Measurements from ENCODE around the gene MCM9.

DNA sequence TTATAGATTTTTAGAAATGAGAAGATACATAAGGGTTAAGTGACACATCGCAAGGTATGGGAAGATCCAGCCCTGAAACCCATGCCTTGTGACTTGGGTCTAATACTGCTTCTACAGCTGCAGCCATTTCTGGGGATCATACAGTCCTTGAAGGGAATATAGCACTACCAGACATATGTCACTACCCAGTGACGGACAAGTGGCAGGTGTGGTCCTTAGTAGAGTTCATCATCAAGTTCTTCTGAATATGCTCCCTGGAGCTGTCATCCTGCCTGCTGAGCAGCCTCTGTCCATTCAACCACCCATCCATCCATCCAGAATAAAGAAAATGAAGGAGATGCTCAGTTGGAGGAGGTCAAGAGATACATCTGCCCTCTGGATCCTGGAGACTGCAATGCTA, 159.6 kb downstream of the MCM9 start:
- TF ChIP-seq CTCF (IDR thresholded peaks at IDR 0.05): no peak
- no peak for TF ChIP-seq POLR2A (IDR thresholded peaks at IDR 0.05)

Measured in adrenal gland (tissue), 5 donors.